Measurements from ENCODE around the gene HEATR5B. TPM values are rescaled to one million over a fixed set of nuclear protein-coding genes. Genes with fewer than 3 reads are reported as not detected.

Gene HEATR5B
- polyA plus RNA-seq (2011; rRNA removed) (10.4 and 17.3 TPM in 2 replicates), polyA minus RNA-seq (2011; rRNA and poly(A)+ RNA removed) (12.4 and 15.0 TPM in 2 replicates)

DNA sequence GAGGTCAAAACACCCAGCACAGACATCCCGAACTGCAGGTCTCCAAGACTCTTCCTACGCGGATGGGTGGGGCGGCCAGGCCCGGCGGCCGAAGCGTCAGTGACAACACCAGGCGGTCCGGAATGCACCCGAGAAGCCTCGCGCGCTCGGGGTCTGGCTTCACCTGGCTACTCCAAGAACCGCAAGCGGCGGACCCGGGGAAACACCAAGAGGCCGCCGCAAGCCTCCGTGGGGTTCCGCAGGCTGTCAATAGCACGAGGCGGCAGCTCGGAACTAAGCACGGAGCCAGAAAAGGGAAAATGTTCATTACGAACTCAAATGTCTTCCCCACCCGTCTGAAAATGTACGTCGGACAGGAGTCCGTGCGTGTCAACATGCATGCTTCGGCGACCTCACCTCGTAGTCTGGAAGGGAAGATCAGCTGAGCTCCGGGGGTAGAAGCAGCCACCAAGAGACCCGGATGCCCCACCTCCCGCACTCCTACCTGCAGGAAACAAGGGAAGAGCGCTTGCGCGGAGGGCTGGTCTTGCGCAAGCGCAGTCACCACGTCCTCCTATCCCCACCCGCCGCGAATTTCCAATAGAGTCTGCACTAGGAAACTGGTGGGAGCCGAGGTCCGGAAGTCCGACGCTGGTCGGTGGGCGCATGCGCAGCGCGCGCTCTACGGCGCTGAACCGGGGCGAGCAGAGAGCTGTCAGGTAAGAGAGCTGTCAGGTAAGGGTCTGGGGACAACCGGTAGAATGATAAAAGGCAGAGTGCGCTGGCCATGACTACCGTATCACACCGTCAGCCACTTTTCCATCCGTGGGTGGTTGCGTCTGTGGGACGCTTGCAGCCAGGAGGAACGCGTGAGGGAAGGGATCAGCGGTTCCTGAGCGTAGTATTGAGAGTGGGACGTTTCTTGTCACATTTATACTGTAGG is at the start of gene HEATR5B, which contains the start of gene GPATCH11:
Gene HEATR5B (minus strand): TSS at position 500 of the 922 bp plus-strand sequence. CDS start 958 bp downstream, outside the sequence.
Gene GPATCH11 (plus strand): TSS at position 646 of the 922 bp plus-strand sequence. CDS start 3,864 bp downstream, outside the sequence.
- H3K27me3 ChIP-seq (ENCODE audit: control insufficient read depth, insufficient read depth, low read length) = no peaks in the 10 kb centered on the region
- peaks cover 2% of the 10 kb centered on the region; the same call in 1 of the 2 replicates for H3K36me3 ChIP-seq (ENCODE audit: control insufficient read depth, insufficient read depth, low read length)
- H3K4me3 ChIP-seq (ENCODE audit: low read depth, low read length) = peak within 1 kb of the TSS; percentile 72
- peak; percentile 93 for DNase-seq (ENCODE audit: low read depth)
- ChIA-PET CTCF (no interaction called here), POLR2A (no interaction called here)
- TF ChIP-seq, protein P1, sequence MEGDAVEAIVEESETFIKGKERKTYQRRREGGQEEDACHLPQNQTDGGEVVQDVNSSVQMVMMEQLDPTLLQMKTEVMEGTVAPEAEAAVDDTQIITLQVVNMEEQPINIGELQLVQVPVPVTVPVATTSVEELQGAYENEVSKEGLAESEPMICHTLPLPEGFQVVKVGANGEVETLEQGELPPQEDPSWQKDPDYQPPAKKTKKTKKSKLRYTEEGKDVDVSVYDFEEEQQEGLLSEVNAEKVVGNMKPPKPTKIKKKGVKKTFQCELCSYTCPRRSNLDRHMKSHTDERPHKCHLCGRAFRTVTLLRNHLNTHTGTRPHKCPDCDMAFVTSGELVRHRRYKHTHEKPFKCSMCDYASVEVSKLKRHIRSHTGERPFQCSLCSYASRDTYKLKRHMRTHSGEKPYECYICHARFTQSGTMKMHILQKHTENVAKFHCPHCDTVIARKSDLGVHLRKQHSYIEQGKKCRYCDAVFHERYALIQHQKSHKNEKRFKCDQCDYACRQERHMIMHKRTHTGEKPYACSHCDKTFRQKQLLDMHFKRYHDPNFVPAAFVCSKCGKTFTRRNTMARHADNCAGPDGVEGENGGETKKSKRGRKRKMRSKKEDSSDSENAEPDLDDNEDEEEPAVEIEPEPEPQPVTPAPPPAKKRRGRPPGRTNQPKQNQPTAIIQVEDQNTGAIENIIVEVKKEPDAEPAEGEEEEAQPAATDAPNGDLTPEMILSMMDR (IDR thresholded peaks at IDR 0.05; ENCODE audit: insufficient read depth, low read depth, low read length) = no peak

DNA sequence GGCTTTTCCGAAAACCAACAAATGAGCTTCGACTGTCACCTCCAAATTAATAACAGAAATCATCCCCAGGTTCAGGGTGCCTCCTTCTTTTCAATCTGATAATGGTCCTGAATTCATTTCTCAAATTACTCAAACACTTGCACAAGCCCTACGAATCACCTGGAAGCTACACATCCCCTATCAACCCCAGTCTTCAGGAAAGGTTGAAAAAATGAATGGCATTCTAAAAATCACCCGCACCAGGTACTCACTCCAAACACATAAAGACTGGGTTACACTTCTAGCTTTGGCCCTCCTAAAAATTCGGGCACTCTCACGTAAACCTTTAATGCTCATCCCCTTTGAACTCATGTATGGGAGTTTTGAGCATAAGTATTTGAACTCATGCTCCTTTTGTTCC is 48.7 kb upstream of the HEATR5B start:
- H3K36me3 ChIP-seq (ENCODE audit: control insufficient read depth, insufficient read depth, low read length) = peaks cover 12% of the 10 kb centered on the region

DNA sequence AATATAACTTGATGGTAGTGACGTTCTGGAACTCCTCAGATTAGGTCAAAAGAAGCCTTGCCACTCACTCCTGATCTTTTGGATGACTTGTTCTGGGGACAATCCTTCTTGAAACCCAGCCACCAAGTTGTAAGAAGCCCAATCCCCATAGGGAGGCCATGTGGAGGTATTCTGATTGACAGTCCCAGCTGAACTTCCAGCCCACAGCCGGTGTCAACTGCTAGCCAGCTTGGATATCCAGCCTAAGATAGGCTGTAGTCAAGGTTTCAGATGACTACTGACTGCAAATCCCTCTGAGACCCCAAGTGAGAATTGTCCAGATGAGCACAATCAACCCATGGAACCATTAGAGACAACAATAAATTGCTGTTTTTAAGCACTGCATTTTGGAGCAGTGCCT is 41.2 kb upstream of the HEATR5B start:
- H3K36me3 ChIP-seq (ENCODE audit: control insufficient read depth, insufficient read depth, low read length) = peaks cover 7% of the 10 kb centered on the region
- CTCF ChIA-PET = no interaction called here
- POLR2A ChIA-PET = no interaction called here
- no peak for DNase-seq (ENCODE audit: low read depth)
- H3K4me3 ChIP-seq (ENCODE audit: low read depth, low read length) = no peak overlapping the region
- H3K27me3 ChIP-seq (ENCODE audit: control insufficient read depth, insufficient read depth, low read length) = no peaks in the 10 kb centered on the region
- TF ChIP-seq, protein P1 (IDR thresholded peaks at IDR 0.05; ENCODE audit: insufficient read depth, low read depth, low read length) = no peak

More for the DNA sequence above, 48.7 kb upstream of the HEATR5B start:
- DNase-seq (ENCODE audit: low read depth) = no peak
- H3K4me3 ChIP-seq (ENCODE audit: low read depth, low read length) = no peak overlapping the region
- POLR2A ChIA-PET = no interaction called here
- TF ChIP-seq, protein P1 (IDR thresholded peaks at IDR 0.05; ENCODE audit: insufficient read depth, low read depth, low read length) = no peak
- no peaks in the 10 kb centered on the region for H3K27me3 ChIP-seq (ENCODE audit: control insufficient read depth, insufficient read depth, low read length)
- CTCF ChIA-PET = interaction anchor here (0.9 kb wide), 2 partner anchors 16 to 22 kb away, joined by 3 to 4 read pairs; no protein-coding TSS in a partner anchor

DNA sequence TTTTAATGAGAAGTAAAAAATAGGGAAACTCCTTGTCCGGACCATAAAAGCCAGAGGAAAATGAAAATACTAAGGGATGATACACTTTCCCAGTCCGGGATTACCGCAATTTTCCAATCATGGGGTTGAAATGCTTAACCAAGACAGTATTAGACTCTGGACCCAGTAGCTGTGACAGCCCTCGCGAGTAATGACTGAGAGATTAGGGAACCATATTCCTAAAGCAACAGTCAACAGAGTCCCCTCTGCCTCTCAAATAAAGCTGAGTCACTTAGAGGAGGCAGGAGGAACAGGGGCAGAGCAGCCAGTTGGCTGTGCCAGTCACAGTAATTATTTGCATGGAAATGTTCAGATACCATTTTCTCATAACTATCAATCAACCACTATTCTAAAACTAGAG is 35.0 kb upstream of the HEATR5B start:
- Histone ChIP-seq H3K36me3 (ENCODE audit: control insufficient read depth, insufficient read depth, low read length) (peaks cover 4% of the 10 kb centered on the region; the same call in 1 of the 2 replicates), H3K4me3 (ENCODE audit: low read depth, low read length) (no peak overlapping the region), H3K27me3 (ENCODE audit: control insufficient read depth, insufficient read depth, low read length) (no peaks in the 10 kb centered on the region)
- no peak for DNase-seq (ENCODE audit: low read depth)
- ChIA-PET CTCF (interaction anchor here (0.5 kb wide), 1 partner anchor 182 kb away, joined by 3 read pairs; no protein-coding TSS in a partner anchor), POLR2A (interaction anchor here (0.5 kb wide), 1 partner anchor 85 kb away, joined by 3 read pairs; no protein-coding TSS in a partner anchor)
- TF ChIP-seq, protein P1 (IDR thresholded peaks at IDR 0.05; ENCODE audit: insufficient read depth, low read depth, low read length) = no peak

DNA sequence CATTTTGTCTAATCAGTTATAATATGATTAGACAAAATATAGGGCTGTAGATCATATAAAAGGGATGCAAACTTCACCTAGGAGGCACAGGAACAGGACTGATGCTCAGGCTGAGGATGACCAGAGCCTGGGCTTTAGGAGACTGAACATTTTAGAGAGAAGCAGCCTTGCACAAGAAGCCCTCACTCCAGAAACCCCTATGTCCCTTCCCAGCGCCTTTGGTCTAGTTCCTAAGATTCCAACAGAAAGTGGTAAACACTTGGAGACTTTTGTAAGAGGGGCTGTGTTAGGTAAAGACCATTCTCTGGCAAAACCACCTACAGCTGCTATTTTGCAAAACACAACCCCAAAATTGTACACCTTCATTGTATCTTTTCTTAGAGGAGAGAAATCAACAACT is 33.4 kb upstream of the HEATR5B start:
- POLR2A ChIA-PET = no interaction called here
- CTCF ChIA-PET = interaction anchor here (1.0 to 1.7 kb wide), 2 partner anchors 15 to 54 kb away, joined by 3 read pairs; no protein-coding TSS in a partner anchor
- no peak for DNase-seq (ENCODE audit: low read depth)

More for the DNA sequence above, 33.4 kb upstream of the HEATR5B start:
- no peak overlapping the region for H3K4me3 ChIP-seq (ENCODE audit: low read depth, low read length)
- H3K36me3 ChIP-seq (ENCODE audit: control insufficient read depth, insufficient read depth, low read length) = no peaks in the 10 kb centered on the region
- no peaks in the 10 kb centered on the region for H3K27me3 ChIP-seq (ENCODE audit: control insufficient read depth, insufficient read depth, low read length)
- TF ChIP-seq, protein P1 (IDR thresholded peaks at IDR 0.05; ENCODE audit: insufficient read depth, low read depth, low read length) = no peak
